HepG2 (cell line): Measurements from ENCODE around the gene FGF10. TPM values are rescaled to one million over a fixed set of nuclear protein-coding genes. Genes with fewer than 3 reads are reported as not detected.

ENCODE experiments used
- ATAC-seq: fragments of 200-7000 bp; cut with Tn5 transposase; 3 replicates; pipeline ENCODE4 v1.9.1; 2020; ENCODE audit warnings: mild to moderate bottlenecking, moderate library complexity
- BruUV-seq: library from RNA; stranded (reverse); fragments of 400-500 nt; replicated peaks from 2 replicates; lab custom pipeline; 2021; lab: Mats Ljungman, UMichigan
- CTCF ChIA-PET: fragments of 300-600 bp; formaldehyde crosslinking; extraction: SDS; loops from one replicate; lab custom pipeline; 2021; ENCODE audit warnings: low total read pairs, inconsistent platforms, low intra/inter-chr PET ratio; lab: Yijun Ruan, JAX
- POLR2A ChIA-PET: fragments of 350-600 bp; sonication (Branson Sonifier 250); formaldehyde crosslinking; loops from one replicate; lab custom pipeline; 2020; ENCODE audit warnings: antibody characterized with exemption, inconsistent platforms; lab: Yijun Ruan, JAX
- DNase-seq: peaks from one replicate; pipeline ENCODE4 v3.0.0-alpha.2; 2015; ENCODE audit warnings: low spot score
- FAIRE-seq: peaks from 3 replicates; lab custom pipeline; 2011; peaks lifted over from hg19 to GRCh38; lab: Jason Lieb, UNC
- H2AFZ ChIP-seq: one replicate; pipeline ENCODE4 v1.6.1; 2011; ENCODE audit warnings: low read length, inconsistent platforms
- H3K27ac ChIP-seq: fragments of 300-600 bp; 3 replicates; pipeline ENCODE4 v1.8.0; 2011; ENCODE audit warnings: mixed run types, mild to moderate bottlenecking, mixed read lengths, low read length, inconsistent platforms; ENCODE audit not compliant: insufficient read depth; ENCODE audit errors: extremely low read length
- H3K27me3 ChIP-seq, 2 experiments: fragments of 200-600 bp in 1 of 2; 2 replicates in 1 of 2; 3 replicates in 1 of 2; pipeline versions ENCODE4 v1.6.0 to v1.8.0; 2011; ENCODE audit warnings: low read length in 2 of 2, mild to moderate bottlenecking in 2 of 2, moderate library complexity in 2 of 2, inconsistent platforms in 1 of 2; ENCODE audit not compliant: insufficient read depth in 2 of 2, control insufficient read depth in 1 of 2
- H3K36me3 ChIP-seq, 2 experiments: fragments of 200-600 bp in 1 of 2; replicated peaks in 1 of 2; 2 replicates in 1 of 2; 3 replicates in 1 of 2; pipeline versions ENCODE4 v1.5.1 to v1.8.0; 2011; ENCODE audit warnings: low read length in 2 of 2, inconsistent platforms in 1 of 2; ENCODE audit not compliant: insufficient read depth in 2 of 2, control insufficient read depth in 1 of 2
- H3K4me1 ChIP-seq: 2 replicates; pipeline ENCODE4 v1.5.1; 2012; ENCODE audit warnings: low read length, inconsistent platforms; ENCODE audit not compliant: insufficient read depth
- H3K4me2 ChIP-seq: 2 replicates; pipeline ENCODE4 v1.6.0; 2011; ENCODE audit warnings: low read depth, low read length, inconsistent platforms
- H3K4me3 ChIP-seq, 3 experiments: fragments of 200-600 bp in 1 of 3; sonication (generic), shearing (Covaris generic) in 1 of 3; replicated peaks in 1 of 3; 2 replicates each; pipeline ENCODE4 v1.5.1; 2011 to 2016; ENCODE audit warnings: low read length in 3 of 3, inconsistent platforms in 2 of 3, low read depth in 2 of 3, mild to moderate bottlenecking in 2 of 3, control low read depth in 1 of 3, mixed read lengths in 1 of 3; ENCODE audit not compliant: insufficient read depth in 1 of 3
- H3K79me2 ChIP-seq: one replicate; pipeline ENCODE4 v1.6.1; 2011; ENCODE audit warnings: low read length, inconsistent platforms; ENCODE audit not compliant: insufficient read depth
- H3K9ac ChIP-seq: 2 replicates; pipeline ENCODE4 v1.6.0; 2011; ENCODE audit warnings: mild to moderate bottlenecking, low read depth, low read length, inconsistent platforms; ENCODE audit not compliant: insufficient read depth
- H3K9me3 ChIP-seq: 2 replicates; pipeline ENCODE4 v1.5.1; 2012; ENCODE audit warnings: mild to moderate bottlenecking, low read length
- H4K20me1 ChIP-seq: 2 replicates; pipeline ENCODE4 v1.6.0; 2011; ENCODE audit warnings: inconsistent platforms, mild to moderate bottlenecking, low read length, moderate library complexity; ENCODE audit not compliant: insufficient read depth
- KAT8 ChIP-seq: IDR thresholded peaks from 2 replicates; pipeline ENCODE4 v1.6.1; 2016; ENCODE audit warnings: missing genetic modification reagents, missing compliant biosample characterization
- KDM1A ChIP-seq: IDR thresholded peaks from 2 replicates; pipeline ENCODE4 v1.6.1; 2016; ENCODE audit warnings: missing compliant biosample characterization
- NFE2L2 ChIP-seq: fragments of 150-350 bp; IDR thresholded peaks from 2 replicates; pipeline ENCODE4 v1.6.1; 2014; ENCODE audit warnings: low read length
- TCF7 ChIP-seq: sonication (generic); IDR thresholded peaks from 2 replicates; pipeline ENCODE4 v1.6.1; 2016; ENCODE audit warnings: antibody characterized with exemption, low read depth
- ZNF281 ChIP-seq: sonication (generic); formaldehyde crosslinking; IDR thresholded peaks from 2 replicates; pipeline ENCODE4 v1.4.0; 2020; ENCODE audit warnings: missing genetic modification reagents, borderline replicate concordance
- ZSCAN31 ChIP-seq: sonication (generic); formaldehyde crosslinking; IDR thresholded peaks from 2 replicates; pipeline ENCODE4 v1.5.0; 2020; ENCODE audit warnings: low read depth, mild to moderate bottlenecking, missing genetic modification reagents
- WGBS: methylation state at CpG from one replicate; pipeline ENCODE4 v1.1.6; 2017; ENCODE audit warnings: low lambda C conversion rate; 5-methylcytosine and 5-hydroxymethylcytosine counted together
- in situ Hi-C: cut with HindIII; loops from 2 replicates; pipeline ENCODE4 v1.10.0; 2017; ENCODE audit warnings: low pct_unique_long_range_greater_than_20kb; ENCODE audit not compliant: extremely low pct_ligation_motif_present
- intact Hi-C: fragments of 100-400 bp; cut with micrococcal nuclease; formaldehyde crosslinking; loops from one replicate; pipeline ENCODE4 v1.10.0; 2022; ENCODE audit not compliant: unreplicated experiment
- polyA plus RNA-seq, 8 experiments: library from polyadenylated mRNA; depleted of rRNA in 3 of 8; stranded (reverse) in 7 of 8; unstranded in 1 of 8; fragments of >200 nt; fragmentation: Illumina TruSeq in 4 of 8; extraction: Trizol in 4 of 8; gene quantifications; 2 replicates each; pipeline versions ENCODE4 v1.2.1 to v1.2.3, GENCODE V29; 2011 to 2016; ENCODE audit warnings: low read depth in 4 of 8, missing spikeins in 1 of 8, mixed read lengths in 1 of 8; ENCODE audit not compliant: insufficient read depth in 1 of 8
- total RNA-seq, 5 experiments: library from RNA; depleted of rRNA; stranded (reverse); fragments of >200 nt; fragmentation: Illumina TruSeq; extraction: Trizol; gene quantifications; 2 replicates each; pipeline ENCODE4 v1.2.3, GENCODE V29; 2016; ENCODE audit warnings: low read depth in 1 of 5
- TF ChIP-seq, protein P1 (sequence below): sonication (generic); formaldehyde crosslinking; conservative IDR thresholded peaks from 2 replicates; pipeline ENCODE4 v1.4.0; 2020; ENCODE audit warnings: missing genetic modification reagents
- TF ChIP-seq, protein P2 (sequence below): sonication (generic); formaldehyde crosslinking; IDR thresholded peaks from 2 replicates; pipeline ENCODE4 v1.8.1; 2023; ENCODE audit warnings: missing genetic modification reagents, mild to moderate bottlenecking, borderline replicate concordance

Gene FGF10
- total and polyA plus RNA-seq, 2 of the 13 experiments (the other 11 are each of a cell fraction or from before 2014, with no cell fraction given), result not detected

- Histone ChIP-seq H3K36me3 (no peaks in the 10 kb centered on the region), H3K27ac (no peak overlapping the region), H2AFZ (peak overlapping the region; percentile 27), H3K9me3 (no peaks in the 10 kb centered on the region), H3K4me3 (no peak overlapping the region), H3K79me2 (no peaks in the 10 kb centered on the region), H3K4me1 (no peaks in the 10 kb centered on the region), H3K9ac (no peak overlapping the region), H3K4me2 (no peak overlapping the region), H4K20me1 (no peaks in the 10 kb centered on the region), H3K27me3 (no peaks in the 10 kb centered on the region)
- intact Hi-C loops, result no loop called here
- no peak for ATAC-seq
- WGBS, result 4% methylated on average over 2 of the region's 2 CpGs
- CTCF ChIA-PET, result no interaction called here
- POLR2A ChIA-PET, result no interaction called here
- no peak for TF ChIP-seq TCF7
- no peak for TF ChIP-seq NFE2L2
- no peak for TF ChIP-seq KAT8
- in situ Hi-C loops, result no loop called here
- DNase-seq, result no peak
- no TSS peak for BruUV-seq
- no peak for FAIRE-seq
Measured at GRCh38 chr5:44292736-44293135, 96.5 kb downstream of the FGF10 start.

DNA sequence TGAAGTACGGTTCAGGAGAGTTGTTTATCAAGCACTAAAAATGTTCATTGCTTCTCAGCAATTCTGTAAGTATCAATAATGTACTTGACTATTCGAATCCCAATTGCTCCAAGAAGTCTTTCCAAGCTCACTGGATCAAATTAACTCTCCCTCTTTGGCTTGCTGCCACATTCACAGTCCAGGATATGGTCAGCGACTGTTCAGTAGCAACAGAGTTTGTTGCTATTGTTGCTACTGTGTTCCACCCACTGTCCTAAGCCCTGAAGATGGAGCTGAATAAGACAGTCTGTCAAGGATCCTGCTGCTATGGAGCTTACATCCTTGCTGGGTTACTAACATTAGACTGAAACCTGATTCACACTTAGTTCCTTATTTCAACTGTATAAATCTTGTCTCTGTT lies 110.8 kb downstream of the FGF10 start:
- Histone ChIP-seq H3K27ac (no peak overlapping the region), H3K9me3 (no peaks in the 10 kb centered on the region), H3K27me3 (no peaks in the 10 kb centered on the region), H3K4me1 (no peaks in the 10 kb centered on the region), H3K9ac (no peak overlapping the region), H3K79me2 (no peaks in the 10 kb centered on the region), H2AFZ (no peak overlapping the region), H3K4me2 (no peak overlapping the region), H3K36me3 (no peaks in the 10 kb centered on the region), H4K20me1 (no peaks in the 10 kb centered on the region), H3K4me3 (no peak overlapping the region)
- DNase-seq (no peak), FAIRE-seq (no peak), ATAC-seq (no peak)
- in situ Hi-C loops (no loop called here), intact Hi-C loops (no loop called here)
- no TSS peak for BruUV-seq
- POLR2A ChIA-PET, result no interaction called here
- CTCF ChIA-PET, result no interaction called here
- TF ChIP-seq KDM1A (no peak), ZSCAN31 (no peak), ZNF281 (CRISPR knock-in tag) (no peak)
- TF ChIP-seq, protein P1, sequence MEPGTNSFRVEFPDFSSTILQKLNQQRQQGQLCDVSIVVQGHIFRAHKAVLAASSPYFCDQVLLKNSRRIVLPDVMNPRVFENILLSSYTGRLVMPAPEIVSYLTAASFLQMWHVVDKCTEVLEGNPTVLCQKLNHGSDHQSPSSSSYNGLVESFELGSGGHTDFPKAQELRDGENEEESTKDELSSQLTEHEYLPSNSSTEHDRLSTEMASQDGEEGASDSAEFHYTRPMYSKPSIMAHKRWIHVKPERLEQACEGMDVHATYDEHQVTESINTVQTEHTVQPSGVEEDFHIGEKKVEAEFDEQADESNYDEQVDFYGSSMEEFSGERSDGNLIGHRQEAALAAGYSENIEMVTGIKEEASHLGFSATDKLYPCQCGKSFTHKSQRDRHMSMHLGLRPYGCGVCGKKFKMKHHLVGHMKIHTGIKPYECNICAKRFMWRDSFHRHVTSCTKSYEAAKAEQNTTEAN (CRISPR knock-in tag), result no peak
- TF ChIP-seq, protein P2, sequence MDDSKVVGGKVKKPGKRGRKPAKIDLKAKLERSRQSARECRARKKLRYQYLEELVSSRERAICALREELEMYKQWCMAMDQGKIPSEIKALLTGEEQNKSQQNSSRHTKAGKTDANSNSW (CRISPR knock-in tag), result no peak
- WGBS, result 9% methylated on average over 3 of the region's 3 CpGs
